HCT116 (cell line): ENCODE data around the gene ACBD4.

Experiments used
- EZH2 ChIP-seq: fragments of 200-600 bp; sonication (generic); IDR thresholded peaks from 2 replicates; pipeline ENCODE4 v1.6.1; 2017; ENCODE audit warnings: antibody characterized with exemption, mixed run types
- POLR2A ChIP-seq: IDR thresholded peaks from 2 replicates; pipeline ENCODE4 v1.7.0; 2011; ENCODE audit warnings: borderline replicate concordance; ENCODE audit not compliant: insufficient read depth, insufficient read length; ENCODE audit errors: extremely low read depth
- POLR2AphosphoS5 ChIP-seq: IDR thresholded peaks from 2 replicates; pipeline ENCODE4 v1.6.1; 2011; ENCODE audit warnings: mild to moderate bottlenecking, low read depth, low read length, moderate library complexity
- SIN3A ChIP-seq: IDR thresholded peaks from 2 replicates; pipeline ENCODE4 v1.6.1; 2012; ENCODE audit warnings: low read depth
- TCF7L2 ChIP-seq: IDR thresholded peaks from 2 replicates; pipeline ENCODE4 v1.7.0; 2011; ENCODE audit warnings: borderline replicate concordance, inconsistent platforms; ENCODE audit not compliant: insufficient read depth, insufficient read length; ENCODE audit errors: extremely low read depth
- YY1 ChIP-seq: IDR thresholded peaks from 2 replicates; pipeline ENCODE4 v1.6.1; 2011; ENCODE audit warnings: low read length, low read depth, moderate library complexity, mild to moderate bottlenecking; ENCODE audit not compliant: insufficient replicate concordance; ENCODE audit errors: extremely low read depth
- ZFX ChIP-seq: fragments of 450-650 bp; IDR thresholded peaks from 2 replicates; pipeline ENCODE4 v1.6.1; 2017
- ZNF274 ChIP-seq: fragments of 200-500 bp; sonication (Bioruptor generic); IDR thresholded peaks from 2 replicates; pipeline ENCODE4 v1.6.1; 2014; ENCODE audit warnings: mild to moderate bottlenecking, low read depth, low read length, inconsistent platforms
- TF ChIP-seq, protein P1 (sequence below), 3 experiments: fragments of 200-600 bp in 1 of 3; sonication (generic) in 1 of 3; IDR thresholded peaks in 2 of 3; conservative IDR thresholded peaks in 1 of 3; 2 replicates each; pipeline ENCODE4 v1.5.1; 2012 to 2017; ENCODE audit warnings: low read depth in 2 of 3, low read length in 2 of 3, antibody characterized with exemption in 1 of 3, borderline replicate concordance in 1 of 3, control low read depth in 1 of 3, mild to moderate bottlenecking in 1 of 3, mixed read lengths in 1 of 3, mixed run types in 1 of 3, moderate library complexity in 1 of 3; ENCODE audit not compliant: insufficient read depth in 1 of 3
- TF ChIP-seq, protein P2 (sequence below): IDR thresholded peaks from 2 replicates; pipeline ENCODE4 v1.6.1; 2011; ENCODE audit warnings: mild to moderate bottlenecking, low read length, moderate library complexity; ENCODE audit not compliant: insufficient replicate concordance; ENCODE audit errors: extremely low read depth

DNA sequence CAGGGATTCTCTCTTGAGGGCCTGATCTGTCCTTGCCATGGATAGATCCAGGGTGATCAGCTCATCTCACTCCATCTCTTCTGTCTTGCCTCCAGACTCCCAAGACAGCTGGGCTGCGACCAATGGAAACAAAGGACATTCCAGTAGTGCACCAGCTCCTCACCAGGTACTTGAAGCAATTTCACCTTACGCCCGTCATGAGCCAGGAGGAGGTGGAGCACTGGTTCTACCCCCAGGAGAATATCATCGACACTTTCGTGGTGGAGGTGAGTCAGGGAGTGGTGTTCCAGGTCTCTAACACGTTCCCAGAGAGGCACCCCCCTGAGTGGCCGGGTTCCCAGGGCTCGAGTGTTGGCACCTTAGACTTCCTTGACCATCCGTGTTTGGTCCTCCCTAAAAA is 32.6 kb upstream of the ACBD4 start:
- TF ChIP-seq, protein P1, sequence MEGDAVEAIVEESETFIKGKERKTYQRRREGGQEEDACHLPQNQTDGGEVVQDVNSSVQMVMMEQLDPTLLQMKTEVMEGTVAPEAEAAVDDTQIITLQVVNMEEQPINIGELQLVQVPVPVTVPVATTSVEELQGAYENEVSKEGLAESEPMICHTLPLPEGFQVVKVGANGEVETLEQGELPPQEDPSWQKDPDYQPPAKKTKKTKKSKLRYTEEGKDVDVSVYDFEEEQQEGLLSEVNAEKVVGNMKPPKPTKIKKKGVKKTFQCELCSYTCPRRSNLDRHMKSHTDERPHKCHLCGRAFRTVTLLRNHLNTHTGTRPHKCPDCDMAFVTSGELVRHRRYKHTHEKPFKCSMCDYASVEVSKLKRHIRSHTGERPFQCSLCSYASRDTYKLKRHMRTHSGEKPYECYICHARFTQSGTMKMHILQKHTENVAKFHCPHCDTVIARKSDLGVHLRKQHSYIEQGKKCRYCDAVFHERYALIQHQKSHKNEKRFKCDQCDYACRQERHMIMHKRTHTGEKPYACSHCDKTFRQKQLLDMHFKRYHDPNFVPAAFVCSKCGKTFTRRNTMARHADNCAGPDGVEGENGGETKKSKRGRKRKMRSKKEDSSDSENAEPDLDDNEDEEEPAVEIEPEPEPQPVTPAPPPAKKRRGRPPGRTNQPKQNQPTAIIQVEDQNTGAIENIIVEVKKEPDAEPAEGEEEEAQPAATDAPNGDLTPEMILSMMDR (IDR thresholded peaks at IDR 0.05 in 2 of 3, conservative IDR thresholded peaks at IDR 0.05 in 1 of 3; ENCODE audit: borderline replicate concordance in 1 of 3, insufficient read depth in 1 of 3, low read depth in 2 of 3, low read length in 2 of 3), result no peak
- TF ChIP-seq ZFX, result no peak
- TF ChIP-seq POLR2A, result no peak
- TF ChIP-seq POLR2AphosphoS5, result no peak
- no peak for TF ChIP-seq YY1
- no peak for TF ChIP-seq ZNF274
- no peak for TF ChIP-seq EZH2
- TF ChIP-seq, protein P2, sequence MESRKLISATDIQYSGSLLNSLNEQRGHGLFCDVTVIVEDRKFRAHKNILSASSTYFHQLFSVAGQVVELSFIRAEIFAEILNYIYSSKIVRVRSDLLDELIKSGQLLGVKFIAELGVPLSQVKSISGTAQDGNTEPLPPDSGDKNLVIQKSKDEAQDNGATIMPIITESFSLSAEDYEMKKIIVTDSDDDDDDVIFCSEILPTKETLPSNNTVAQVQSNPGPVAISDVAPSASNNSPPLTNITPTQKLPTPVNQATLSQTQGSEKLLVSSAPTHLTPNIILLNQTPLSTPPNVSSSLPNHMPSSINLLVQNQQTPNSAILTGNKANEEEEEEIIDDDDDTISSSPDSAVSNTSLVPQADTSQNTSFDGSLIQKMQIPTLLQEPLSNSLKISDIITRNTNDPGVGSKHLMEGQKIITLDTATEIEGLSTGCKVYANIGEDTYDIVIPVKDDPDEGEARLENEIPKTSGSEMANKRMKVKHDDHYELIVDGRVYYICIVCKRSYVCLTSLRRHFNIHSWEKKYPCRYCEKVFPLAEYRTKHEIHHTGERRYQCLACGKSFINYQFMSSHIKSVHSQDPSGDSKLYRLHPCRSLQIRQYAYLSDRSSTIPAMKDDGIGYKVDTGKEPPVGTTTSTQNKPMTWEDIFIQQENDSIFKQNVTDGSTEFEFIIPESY, result no peak
- no peak for TF ChIP-seq SIN3A
- no peak for TF ChIP-seq TCF7L2
